Measurements from ENCODE around the gene LRP1B.

LRP1B gene

DNA sequence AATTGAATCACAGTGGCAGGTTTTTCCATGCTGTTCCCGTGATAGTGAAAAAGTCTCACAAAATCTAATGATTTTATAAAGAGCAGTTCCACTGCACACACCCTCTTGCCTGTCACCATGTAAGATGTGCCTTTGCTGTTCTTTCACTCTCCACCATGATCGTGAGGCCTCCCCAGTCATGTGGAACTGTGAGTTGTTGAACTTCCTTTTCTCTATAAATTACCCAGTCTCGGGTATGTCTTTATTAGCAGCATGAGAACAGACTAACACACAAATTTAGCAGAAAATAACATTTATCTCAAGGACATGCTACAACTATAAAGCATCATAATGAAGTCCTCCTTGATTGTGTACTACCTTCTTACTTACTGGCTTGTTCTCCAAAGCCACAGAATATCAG is 1526.0 kb downstream of the LRP1B start:
- TF ChIP-seq, protein P1, sequence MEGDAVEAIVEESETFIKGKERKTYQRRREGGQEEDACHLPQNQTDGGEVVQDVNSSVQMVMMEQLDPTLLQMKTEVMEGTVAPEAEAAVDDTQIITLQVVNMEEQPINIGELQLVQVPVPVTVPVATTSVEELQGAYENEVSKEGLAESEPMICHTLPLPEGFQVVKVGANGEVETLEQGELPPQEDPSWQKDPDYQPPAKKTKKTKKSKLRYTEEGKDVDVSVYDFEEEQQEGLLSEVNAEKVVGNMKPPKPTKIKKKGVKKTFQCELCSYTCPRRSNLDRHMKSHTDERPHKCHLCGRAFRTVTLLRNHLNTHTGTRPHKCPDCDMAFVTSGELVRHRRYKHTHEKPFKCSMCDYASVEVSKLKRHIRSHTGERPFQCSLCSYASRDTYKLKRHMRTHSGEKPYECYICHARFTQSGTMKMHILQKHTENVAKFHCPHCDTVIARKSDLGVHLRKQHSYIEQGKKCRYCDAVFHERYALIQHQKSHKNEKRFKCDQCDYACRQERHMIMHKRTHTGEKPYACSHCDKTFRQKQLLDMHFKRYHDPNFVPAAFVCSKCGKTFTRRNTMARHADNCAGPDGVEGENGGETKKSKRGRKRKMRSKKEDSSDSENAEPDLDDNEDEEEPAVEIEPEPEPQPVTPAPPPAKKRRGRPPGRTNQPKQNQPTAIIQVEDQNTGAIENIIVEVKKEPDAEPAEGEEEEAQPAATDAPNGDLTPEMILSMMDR (IDR thresholded peaks at IDR 0.05; ENCODE audit: low read depth, low read length, missing control alignments): no peak
- DNase-seq (ENCODE audit: extremely low read depth, low read depth): no peak
- no peak overlapping the region for H3K4me3 ChIP-seq (replicated peaks; ENCODE audit: low read depth, low read length)

DNA sequence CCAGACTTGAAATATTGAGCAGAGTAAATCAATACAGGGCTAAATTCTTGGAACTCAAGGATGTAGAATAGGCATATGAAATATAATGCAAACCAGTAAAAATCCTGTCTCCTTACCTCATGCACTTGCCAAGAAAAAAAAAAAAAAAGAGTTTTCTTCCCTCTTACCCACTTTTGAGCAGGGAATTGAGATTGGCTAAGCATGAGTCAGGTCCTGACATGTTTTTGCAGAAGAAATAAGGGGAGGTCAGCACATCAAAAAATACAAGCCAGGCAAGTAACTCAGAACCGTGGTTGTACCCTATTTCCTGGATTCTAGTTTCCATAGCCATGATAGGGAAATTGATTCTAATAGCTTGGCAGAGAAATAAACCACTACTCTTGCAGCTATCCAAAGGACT is 1526.7 kb downstream of the LRP1B start:
- no peak for DNase-seq (ENCODE audit: extremely low read depth, low read depth)
- TF ChIP-seq, protein P1 (IDR thresholded peaks at IDR 0.05; ENCODE audit: low read depth, low read length, missing control alignments): no peak

DNA sequence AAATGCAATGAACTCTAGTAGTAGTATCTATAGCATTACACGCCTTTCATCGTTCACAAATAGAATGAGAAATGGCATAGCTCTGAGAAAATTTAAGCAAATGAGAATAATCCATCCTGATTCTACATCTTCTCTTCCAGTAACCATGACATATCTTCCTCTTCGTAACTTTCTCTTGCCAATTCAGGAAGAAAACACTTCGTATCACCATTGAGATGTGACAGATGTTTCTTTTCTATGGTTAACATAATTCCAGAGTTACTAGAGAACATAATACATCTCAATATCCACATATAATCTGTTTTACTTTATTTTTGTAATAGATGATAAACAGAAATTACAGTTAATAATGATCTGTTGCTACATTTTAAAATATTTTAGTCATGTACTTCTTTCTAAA is 1527.4 kb downstream of the LRP1B start:
- no peak for DNase-seq (ENCODE audit: extremely low read depth, low read depth)
- TF ChIP-seq, protein P1 (IDR thresholded peaks at IDR 0.05; ENCODE audit: low read depth, low read length, missing control alignments): no peak
- no peak overlapping the region for H3K4me3 ChIP-seq (replicated peaks; ENCODE audit: low read depth, low read length)

More for the DNA sequence above, 1526.7 kb downstream of the LRP1B start:
- H3K4me3 ChIP-seq (replicated peaks; ENCODE audit: low read depth, low read length): no peak overlapping the region

DNA sequence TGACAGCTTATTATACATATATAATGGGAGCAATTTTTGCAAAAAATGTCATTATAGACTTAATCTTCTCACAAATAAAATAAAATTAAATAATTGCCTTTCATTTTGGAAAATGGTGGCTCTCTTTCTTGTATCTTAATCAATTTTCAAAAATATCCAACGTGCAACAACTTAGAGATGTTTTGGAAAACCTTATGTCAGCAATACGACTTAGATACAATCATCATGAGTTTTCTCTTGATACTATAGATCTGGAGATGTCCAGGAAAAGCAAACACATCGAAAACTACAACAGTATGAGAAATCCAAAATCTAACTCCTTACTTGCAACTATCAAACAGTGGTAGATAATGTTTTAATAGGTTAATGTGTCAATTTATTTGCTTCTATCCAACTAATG is 1529.0 kb downstream of the LRP1B start:
- DNase-seq (ENCODE audit: extremely low read depth, low read depth): no peak
- H3K4me3 ChIP-seq (replicated peaks; ENCODE audit: low read depth, low read length): no peak overlapping the region
- TF ChIP-seq, protein P1 (IDR thresholded peaks at IDR 0.05; ENCODE audit: low read depth, low read length, missing control alignments): no peak

DNA sequence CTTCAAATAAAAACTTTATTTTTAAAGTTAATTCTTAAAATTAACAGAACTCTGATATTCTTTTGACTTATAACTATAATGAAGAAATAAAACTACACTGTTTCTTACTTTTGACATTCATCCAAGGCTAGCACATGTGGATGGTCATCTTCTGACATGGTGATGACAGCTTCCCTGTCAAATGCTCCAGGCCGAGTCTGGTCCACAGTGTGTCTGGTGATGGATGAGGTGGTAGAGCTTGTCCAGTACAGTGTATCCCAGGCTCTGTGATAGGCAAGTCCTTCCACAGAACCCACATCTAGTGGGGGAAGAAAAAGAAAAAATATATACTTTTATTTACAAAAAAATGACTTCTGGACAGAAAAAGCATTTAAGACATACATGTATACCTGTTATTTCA is 1529.5 kb downstream of the LRP1B start:
- no peak for DNase-seq (ENCODE audit: extremely low read depth, low read depth)
- TF ChIP-seq, protein P1 (IDR thresholded peaks at IDR 0.05; ENCODE audit: low read depth, low read length, missing control alignments): no peak
- no peak overlapping the region for H3K4me3 ChIP-seq (replicated peaks; ENCODE audit: low read depth, low read length)

DNA sequence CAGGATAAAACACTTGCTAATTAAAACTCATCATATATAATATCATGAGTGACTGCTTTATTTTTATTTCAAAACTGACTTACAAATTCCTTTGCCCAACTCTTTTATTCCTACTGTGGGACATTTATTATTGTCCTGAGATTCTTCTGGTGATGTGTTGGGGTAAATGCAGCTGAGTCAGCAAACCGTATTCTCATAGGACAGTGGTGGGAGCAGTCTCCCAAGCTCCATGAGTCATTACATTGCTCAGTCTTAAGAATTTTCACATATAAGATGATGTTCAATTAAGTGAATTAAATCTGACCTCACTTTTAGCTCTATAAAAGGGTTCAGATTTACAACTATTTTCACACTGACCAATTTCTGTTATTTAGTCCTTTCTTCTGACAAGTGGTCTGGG is 1530.7 kb downstream of the LRP1B start:
- TF ChIP-seq, protein P1 (IDR thresholded peaks at IDR 0.05; ENCODE audit: low read depth, low read length, missing control alignments): no peak
- H3K4me3 ChIP-seq (replicated peaks; ENCODE audit: low read depth, low read length): no peak overlapping the region
- DNase-seq (ENCODE audit: extremely low read depth, low read depth): no peak

DNA sequence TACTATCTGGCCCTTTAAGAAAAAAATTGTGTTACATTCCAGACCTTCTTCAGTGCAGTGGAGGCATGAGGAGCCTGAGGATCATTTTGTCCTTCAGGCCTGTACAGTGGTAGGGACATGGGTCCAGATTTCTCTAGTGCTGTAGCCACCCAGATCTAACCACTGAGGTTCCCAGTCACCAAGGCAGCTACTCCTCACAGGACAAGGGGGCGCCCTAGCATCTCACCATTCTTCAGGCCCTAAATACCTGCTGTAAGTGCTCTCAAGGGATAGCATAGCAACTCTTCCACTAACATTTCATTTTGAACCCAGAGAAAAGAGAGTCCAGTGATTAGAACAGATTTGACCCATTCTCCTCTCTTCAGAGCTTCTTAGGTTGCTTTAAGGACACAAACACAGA is 1533.0 kb downstream of the LRP1B start:
- TF ChIP-seq, protein P1 (IDR thresholded peaks at IDR 0.05; ENCODE audit: low read depth, low read length, missing control alignments): no peak
- H3K4me3 ChIP-seq (replicated peaks; ENCODE audit: low read depth, low read length): no peak overlapping the region
- DNase-seq (ENCODE audit: extremely low read depth, low read depth): no peak
